ENCODE data around the gene KCNJ12. TPM values are rescaled to one million over a fixed set of nuclear protein-coding genes. Genes with fewer than 3 reads are reported as not detected.

Gene KCNJ12
- total and polyA plus RNA-seq, 2 experiments from 2014 or later = 0.61 to 2.4 TPM

GRCh38 chr17:21379080-21379711 lies 3.0 kb downstream of the KCNJ12 start (continued):
- no peak for TF ChIP-seq ETS1 (IDR thresholded peaks at IDR 0.05)
- TF ChIP-seq CREB1 (CRISPR knock-in tag; IDR thresholded peaks at IDR 0.05; ENCODE audit: low read depth) = no peak
- no peak for TF ChIP-seq POLR2AphosphoS5 (IDR thresholded peaks at IDR 0.05; ENCODE audit: low read depth)

DNA sequence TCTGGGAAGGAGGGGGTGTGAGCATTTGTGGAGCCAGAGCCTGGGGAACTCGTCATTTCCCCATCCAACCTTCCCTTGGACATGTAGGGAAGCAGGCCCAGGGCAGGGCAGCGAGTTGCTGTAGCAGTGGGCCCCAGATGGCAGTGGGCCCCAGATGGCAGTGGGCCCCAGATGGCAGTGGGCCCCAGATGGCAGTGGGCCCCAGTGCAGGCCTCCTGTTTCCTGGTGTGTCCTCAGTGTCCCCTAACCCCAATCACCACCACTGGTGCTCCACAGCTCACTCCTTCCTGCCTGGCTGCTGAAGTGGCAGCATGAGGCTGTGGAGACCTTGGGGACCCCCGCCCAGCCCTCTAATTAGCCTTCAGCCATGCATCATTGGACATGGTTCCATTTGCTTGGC lies 4.5 kb downstream of the KCNJ12 start:
- Histone ChIP-seq H4K20me1 (replicated peaks; ENCODE audit: insufficient read depth) (0 out of 2 replicates have a peak, but pooled peaks cover 3% of the 10 kb centered on the region), H3K79me2 (replicated peaks; ENCODE audit: insufficient read depth) (no peaks in the 10 kb centered on the region), H3K27ac (ENCODE audit: low read depth) (no peak overlapping the region), H3K9me2 (ENCODE audit: insufficient read depth) (no peaks in the 10 kb centered on the region), H3K4me1 (ENCODE audit: insufficient read depth) (0 out of 2 replicates have a peak, but pooled peaks cover 5% of the 10 kb centered on the region), H3K36me3 (ENCODE audit: insufficient read depth) (no peaks in the 10 kb centered on the region), H3K27me3 (ENCODE audit: insufficient read depth) (peaks cover 35% of the 10 kb centered on the region), H2AFZ (no peak overlapping the region), H3K4me2 (no peak overlapping the region), H3K4me3 (no peak overlapping the region), H3F3A (replicated peaks; ENCODE audit: low read depth) (0 out of 2 replicates have a peak, but pooled peaks cover 4% of the 10 kb centered on the region)
- no peak overlapping the region for H3K4me3 Mint-ChIP-seq
- no peaks in the 10 kb centered on the region; the same call in 2 of the 3 replicates for H3K36me3 Mint-ChIP-seq (ENCODE audit: low read depth)
- H3K4me1 Mint-ChIP-seq = peaks cover 10% of the 10 kb centered on the region
- peaks cover 31% of the 10 kb centered on the region for H3K27me3 Mint-ChIP-seq (ENCODE audit: insufficient read depth, low read depth, poor library complexity)
- no peak for ATAC-seq
- DNase-seq (ENCODE audit: low spot score) = no peak
- no peak overlapping the region for H3K27ac Mint-ChIP-seq
- H3K9me3 Mint-ChIP-seq = peaks cover under 1% of the 10 kb centered on the region; the same call in 1 of the 3 replicates
- TF ChIP-seq ZNF462 (CRISPR knock-in tag; IDR thresholded peaks at IDR 0.05) = no peak
- TF ChIP-seq REST (IDR thresholded peaks at IDR 0.05; ENCODE audit: unreplicated experiment) = no peak
- no peak for TF ChIP-seq ETS1 (IDR thresholded peaks at IDR 0.05)
- no peak for TF ChIP-seq NANOG (IDR thresholded peaks at IDR 0.05; ENCODE audit: borderline replicate concordance)
- TF ChIP-seq EZH2 (IDR thresholded peaks at IDR 0.05; ENCODE audit: low read depth, unreplicated experiment) = no peak
- TF ChIP-seq JUNB (IDR thresholded peaks at IDR 0.05; ENCODE audit: unreplicated experiment) = no peak
- no peak for TF ChIP-seq EZH2phosphoT487 (IDR thresholded peaks at IDR 0.05; ENCODE audit: unreplicated experiment)
- TF ChIP-seq, protein P1, sequence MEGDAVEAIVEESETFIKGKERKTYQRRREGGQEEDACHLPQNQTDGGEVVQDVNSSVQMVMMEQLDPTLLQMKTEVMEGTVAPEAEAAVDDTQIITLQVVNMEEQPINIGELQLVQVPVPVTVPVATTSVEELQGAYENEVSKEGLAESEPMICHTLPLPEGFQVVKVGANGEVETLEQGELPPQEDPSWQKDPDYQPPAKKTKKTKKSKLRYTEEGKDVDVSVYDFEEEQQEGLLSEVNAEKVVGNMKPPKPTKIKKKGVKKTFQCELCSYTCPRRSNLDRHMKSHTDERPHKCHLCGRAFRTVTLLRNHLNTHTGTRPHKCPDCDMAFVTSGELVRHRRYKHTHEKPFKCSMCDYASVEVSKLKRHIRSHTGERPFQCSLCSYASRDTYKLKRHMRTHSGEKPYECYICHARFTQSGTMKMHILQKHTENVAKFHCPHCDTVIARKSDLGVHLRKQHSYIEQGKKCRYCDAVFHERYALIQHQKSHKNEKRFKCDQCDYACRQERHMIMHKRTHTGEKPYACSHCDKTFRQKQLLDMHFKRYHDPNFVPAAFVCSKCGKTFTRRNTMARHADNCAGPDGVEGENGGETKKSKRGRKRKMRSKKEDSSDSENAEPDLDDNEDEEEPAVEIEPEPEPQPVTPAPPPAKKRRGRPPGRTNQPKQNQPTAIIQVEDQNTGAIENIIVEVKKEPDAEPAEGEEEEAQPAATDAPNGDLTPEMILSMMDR (conservative IDR thresholded peaks at IDR 0.05; ENCODE audit: low read depth in 2 of 2) = no peak

All from GM23338 (cell line).